ENCODE measurements around the gene ZNF582.
A peak's percentile ranks its signal among the peaks of the same experiment; 100 is the strongest.
"Not testable (repeated sequence)": the region's sequence is repeated elsewhere in the genome, so short reads cannot be mapped to it uniquely, and the experiment has no call there.

ZNF582 gene

DNA sequence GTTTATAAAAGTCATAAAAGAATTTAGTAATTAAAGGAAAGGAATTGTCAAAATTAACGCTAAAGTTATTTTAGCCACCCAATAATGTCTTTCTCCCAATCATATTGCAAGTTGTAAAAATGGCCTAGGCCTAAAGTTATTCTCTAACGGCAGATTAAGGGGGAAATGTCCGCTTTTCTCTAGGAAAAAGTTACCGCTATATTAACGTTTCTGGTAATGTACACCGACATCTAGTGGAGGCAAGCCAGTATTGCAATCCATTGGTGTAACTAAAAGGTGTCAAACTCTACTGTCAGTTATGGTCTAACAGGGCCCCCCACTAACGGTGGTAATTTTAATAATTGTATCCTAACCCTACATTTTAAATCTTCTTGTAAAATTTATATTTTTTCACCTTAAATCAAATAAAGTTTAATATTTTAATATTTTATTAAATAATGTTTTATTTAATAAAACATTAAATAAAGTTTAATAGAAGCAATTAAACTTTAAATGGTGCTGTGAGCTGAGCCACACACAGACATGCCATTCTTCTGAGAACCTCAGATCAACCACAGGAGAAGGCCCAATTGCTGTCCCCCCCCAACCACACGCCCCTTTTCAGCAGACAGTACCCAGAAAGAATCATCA, 42.8 kb downstream of the ZNF582 start:
- peak; percentile 12 for DNase-seq

- DNase-seq: no peak
Measured at GRCh38 chr19:56348289-56348877, 45.0 kb downstream of the ZNF582 start.

DNA sequence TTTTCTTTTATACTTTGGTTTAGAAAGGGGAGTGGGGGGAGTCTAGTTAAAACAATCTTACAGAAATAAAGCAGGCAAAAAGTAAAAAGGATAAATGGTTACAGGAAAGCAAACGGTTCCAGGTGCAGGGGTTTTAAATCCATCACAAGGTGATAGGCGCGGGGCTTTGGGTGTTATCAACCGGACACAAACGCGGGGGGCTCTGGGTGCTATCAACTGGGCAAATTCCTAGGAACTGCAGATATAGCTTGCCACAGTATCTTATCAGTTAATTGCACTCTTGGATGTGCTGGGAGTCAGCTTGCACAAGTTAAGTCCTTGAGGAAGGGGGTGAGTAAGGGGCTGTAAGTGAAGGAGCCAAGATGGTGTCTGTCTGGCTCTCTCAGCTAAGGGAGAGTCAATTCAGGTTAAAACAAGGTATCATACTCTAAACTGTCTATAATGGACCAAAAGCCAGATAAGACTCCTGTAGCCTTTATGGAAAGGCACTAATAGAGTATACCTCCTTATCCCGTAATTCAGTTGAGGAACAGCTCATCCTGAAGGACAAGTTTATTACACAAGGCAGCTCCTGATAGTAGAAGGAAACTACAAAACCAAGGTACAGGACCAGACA, 46.1 kb downstream of the ZNF582 start:
- DNase-seq: no peak

GRCh38 chr19:56341948-56342347, 51.4 kb downstream of the ZNF582 start:
- no peak for DNase-seq

GRCh38 chr19:56339031-56339430, 54.3 kb downstream of the ZNF582 start:
- DNase-seq: not testable (repeated sequence)

DNA sequence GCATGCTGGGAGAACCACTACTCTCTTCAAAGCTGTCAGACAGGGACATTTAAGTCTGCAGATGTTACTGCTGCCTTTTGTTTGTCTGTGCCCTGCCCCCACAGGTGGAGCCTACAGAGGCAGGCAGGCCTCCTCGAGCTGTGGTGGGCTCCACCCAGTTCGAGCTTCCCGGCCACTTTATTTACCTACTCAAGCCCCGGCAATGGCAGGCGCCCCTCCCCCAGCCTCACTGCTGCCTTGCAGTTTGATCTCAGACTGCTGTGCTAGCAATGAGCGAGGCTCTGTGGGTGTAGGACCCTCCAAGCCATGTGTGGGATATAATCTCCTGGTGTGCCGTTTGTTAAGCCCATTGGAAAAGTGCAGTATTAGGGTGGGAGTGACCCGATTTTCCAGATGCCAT, 56.3 kb downstream of the ZNF582 start:
- DNase-seq: not testable (repeated sequence)

DNA sequence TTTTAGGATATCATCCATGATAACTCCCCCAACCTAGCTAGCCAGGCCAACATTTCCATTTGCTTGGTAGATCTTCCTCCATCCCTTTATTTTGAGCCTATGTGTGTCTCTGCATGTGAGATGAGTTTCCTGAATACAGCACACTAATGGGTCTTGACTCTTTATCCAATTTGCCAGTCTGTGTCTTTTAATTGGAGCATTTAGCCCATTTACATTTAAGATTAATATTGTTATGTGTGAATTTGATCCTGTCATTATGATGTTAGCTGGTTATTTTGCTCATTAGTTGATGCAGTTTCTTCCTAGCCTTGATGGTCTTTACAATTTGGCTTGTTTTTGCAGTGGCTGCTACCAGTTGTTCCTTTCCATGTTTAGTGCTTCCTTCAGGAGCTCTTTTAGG, 58.0 kb downstream of the ZNF582 start:
- not testable (repeated sequence) for DNase-seq

DNA sequence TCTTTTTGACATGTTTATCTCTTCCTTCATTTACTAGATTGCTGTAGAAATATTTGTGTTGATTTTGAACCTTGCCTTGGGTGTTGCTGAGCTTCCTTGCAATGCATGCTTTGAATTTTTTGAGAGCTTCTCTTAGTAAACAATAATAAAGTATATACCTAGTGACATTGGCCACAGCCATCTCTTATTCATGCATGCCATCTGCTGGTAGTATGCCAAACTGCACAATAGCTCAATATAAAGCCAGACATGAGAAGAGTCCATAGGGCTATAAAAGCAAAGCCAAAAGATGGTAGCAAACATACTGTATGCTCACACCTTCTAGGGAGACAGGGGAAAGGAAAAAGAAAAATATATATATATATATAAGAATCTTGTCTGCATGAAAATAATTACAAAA, 59.8 kb downstream of the ZNF582 start:
- no peak for DNase-seq

All from retina (tissue), 1 donor.